Stimulated activated effector memory CD8-positive, alpha-beta T cell treated with anti-CD3 and anti-CD28 coated beads, Interleukin-12 subunit alpha, Interleukin-12 subunit beta, amount 100 ng/mL, for 72 hours (primary cell): ENCODE results near the gene KRTAP24-1.

Experiments used
- ATAC-seq: fragments of 150-1000 bp; cut with Tn5 transposase; 2 replicates; pipeline ENCODE4 v1.10.0; 2021
- DNase-seq, 2 donors: peaks; one replicate each; pipeline ENCODE4 v3.0.0; 2021 to 2022; ENCODE audit warnings: low spot score in 2 of 2
- H3K27ac Mint-ChIP-seq: one replicate; pipeline ENCODE4 v1.8.0; 2022; ENCODE audit warnings: mild to moderate bottlenecking, mixed read lengths
- H3K36me3 Mint-ChIP-seq: one replicate; pipeline ENCODE4 v1.8.0; 2022; ENCODE audit warnings: mild to moderate bottlenecking, mixed read lengths
- H3K4me1 Mint-ChIP-seq: one replicate; pipeline ENCODE4 v1.8.0; 2022; ENCODE audit warnings: mixed read lengths
- H3K4me3 Mint-ChIP-seq: one replicate; pipeline ENCODE4 v1.8.0; 2022; ENCODE audit warnings: mild to moderate bottlenecking, mixed read lengths
- H3K9me3 Mint-ChIP-seq: one replicate; pipeline ENCODE4 v1.8.0; 2022; ENCODE audit warnings: mixed read lengths

The KRTAP24-1 gene

GRCh38 chr21:30249936-30250335 is 32.8 kb downstream of the KRTAP24-1 start:
- H3K4me3 Mint-ChIP-seq, result no peak overlapping the region
- no peaks in the 10 kb centered on the region for H3K4me1 Mint-ChIP-seq
- ATAC-seq (no peak), DNase-seq (no peak)
- peaks cover 4% of the 10 kb centered on the region for H3K9me3 Mint-ChIP-seq
- no peaks in the 10 kb centered on the region for H3K36me3 Mint-ChIP-seq
- H3K27ac Mint-ChIP-seq, result no peak overlapping the region

GRCh38 chr21:30248844-30249243 is 33.9 kb downstream of the KRTAP24-1 start:
- DNase-seq, result no peak
- H3K4me3 Mint-ChIP-seq, result no peak overlapping the region
- H3K27ac Mint-ChIP-seq, result no peak overlapping the region
- H3K36me3 Mint-ChIP-seq, result no peaks in the 10 kb centered on the region
- no peak for ATAC-seq
- H3K4me1 Mint-ChIP-seq, result no peaks in the 10 kb centered on the region
- peaks cover 7% of the 10 kb centered on the region for H3K9me3 Mint-ChIP-seq

- H3K9me3 Mint-ChIP-seq, result peaks cover 3% of the 10 kb centered on the region
- no peak overlapping the region for H3K27ac Mint-ChIP-seq
Measured at GRCh38 chr21:30245061-30245460, 37.7 kb downstream of the KRTAP24-1 start.

GRCh38 chr21:30243691-30244090 is 39.1 kb downstream of the KRTAP24-1 start:
- ATAC-seq, result no peak
- H3K4me1 Mint-ChIP-seq, result no peaks in the 10 kb centered on the region

More at GRCh38 chr21:30245061-30245460, 37.7 kb downstream of the KRTAP24-1 start:
- Mint-ChIP-seq H3K4me1 (no peaks in the 10 kb centered on the region), H3K4me3 (no peak overlapping the region), H3K36me3 (no peaks in the 10 kb centered on the region)
- ATAC-seq (no peak), DNase-seq (no peak)

GRCh38 chr21:30240661-30241060 is 42.1 kb downstream of the KRTAP24-1 start:
- DNase-seq, result no peak
- ATAC-seq, result no peak
- no peaks in the 10 kb centered on the region for H3K36me3 Mint-ChIP-seq
- H3K27ac Mint-ChIP-seq, result no peak overlapping the region
- no peak overlapping the region for H3K4me3 Mint-ChIP-seq
- peaks cover 3% of the 10 kb centered on the region for H3K9me3 Mint-ChIP-seq
- no peaks in the 10 kb centered on the region for H3K4me1 Mint-ChIP-seq

More at GRCh38 chr21:30243691-30244090, 39.1 kb downstream of the KRTAP24-1 start:
- no peak for DNase-seq
- H3K27ac Mint-ChIP-seq, result no peak overlapping the region
- peaks cover 3% of the 10 kb centered on the region for H3K9me3 Mint-ChIP-seq
- H3K4me3 Mint-ChIP-seq, result no peak overlapping the region
- no peaks in the 10 kb centered on the region for H3K36me3 Mint-ChIP-seq

- ATAC-seq (no peak), DNase-seq (no peak)
- H3K9me3 Mint-ChIP-seq, result no peaks in the 10 kb centered on the region
- H3K27ac Mint-ChIP-seq, result no peak overlapping the region
- H3K36me3 Mint-ChIP-seq, result no peaks in the 10 kb centered on the region
- no peak overlapping the region for H3K4me3 Mint-ChIP-seq
- H3K4me1 Mint-ChIP-seq, result no peaks in the 10 kb centered on the region
Measured at GRCh38 chr21:30238168-30238567, 44.6 kb downstream of the KRTAP24-1 start.

GRCh38 chr21:30234643-30235042 is 48.1 kb downstream of the KRTAP24-1 start:
- no peak overlapping the region for H3K4me3 Mint-ChIP-seq
- peaks cover 5% of the 10 kb centered on the region for H3K9me3 Mint-ChIP-seq
- ATAC-seq, result no peak
- no peaks in the 10 kb centered on the region for H3K4me1 Mint-ChIP-seq
- DNase-seq, result no peak
- no peak overlapping the region for H3K27ac Mint-ChIP-seq
- no peaks in the 10 kb centered on the region for H3K36me3 Mint-ChIP-seq

GRCh38 chr21:30234050-30234449 is 48.7 kb downstream of the KRTAP24-1 start:
- Mint-ChIP-seq H3K4me1 (no peaks in the 10 kb centered on the region), H3K4me3 (no peak overlapping the region), H3K27ac (no peak overlapping the region), H3K36me3 (no peaks in the 10 kb centered on the region), H3K9me3 (peaks cover 6% of the 10 kb centered on the region)
- DNase-seq (no peak), ATAC-seq (no peak)

GRCh38 chr21:30233228-30234020 is 49.3 kb downstream of the KRTAP24-1 start:
- H3K9me3 Mint-ChIP-seq, result peaks cover 6% of the 10 kb centered on the region
- H3K4me1 Mint-ChIP-seq, result no peaks in the 10 kb centered on the region
- no peak overlapping the region for H3K4me3 Mint-ChIP-seq
- no peak for DNase-seq
- no peak overlapping the region for H3K27ac Mint-ChIP-seq
- H3K36me3 Mint-ChIP-seq, result no peaks in the 10 kb centered on the region
- no peak for ATAC-seq

GRCh38 chr21:30232011-30232410 is 50.7 kb downstream of the KRTAP24-1 start:
- no peak overlapping the region for H3K27ac Mint-ChIP-seq
- no peaks in the 10 kb centered on the region for H3K4me1 Mint-ChIP-seq
- H3K36me3 Mint-ChIP-seq, result no peaks in the 10 kb centered on the region
- H3K9me3 Mint-ChIP-seq, result peaks cover 6% of the 10 kb centered on the region
- no peak overlapping the region for H3K4me3 Mint-ChIP-seq
- no peak for DNase-seq
- ATAC-seq, result no peak
